ENCODE results near the gene GRIP1.

DNA sequence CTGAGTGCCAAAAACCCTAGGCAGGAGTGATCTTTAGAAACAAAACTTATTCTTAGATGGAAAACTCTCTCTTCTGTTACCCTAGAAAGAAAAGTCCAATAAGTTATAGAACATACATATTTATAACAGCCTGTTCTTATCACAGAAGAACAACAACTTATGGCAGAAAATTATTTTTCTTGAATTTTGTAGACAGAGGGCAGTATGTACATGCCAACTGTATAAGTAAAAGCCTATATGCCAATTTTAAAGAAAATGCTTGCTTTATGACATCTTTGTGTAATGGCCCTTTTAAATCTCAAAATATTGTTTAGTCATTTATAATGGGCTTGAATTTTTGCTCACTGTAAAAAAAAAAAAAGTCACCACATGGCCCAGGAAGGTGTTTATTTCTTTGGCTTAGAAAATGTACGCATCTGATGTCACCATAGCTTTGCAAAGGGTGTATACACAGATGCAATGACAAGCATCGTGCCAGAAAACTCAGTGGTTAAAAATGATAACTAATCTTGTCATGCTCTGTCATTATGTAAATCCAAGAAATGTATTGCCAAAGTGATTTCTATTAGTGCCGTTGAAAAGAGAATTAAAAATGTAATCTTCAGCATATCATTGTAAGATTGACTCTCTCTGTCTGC lies 38.3 kb upstream of the GRIP1 start:
- no peak for TF ChIP-seq CREB1 (CRISPR knock-in tag; IDR thresholded peaks at IDR 0.05; ENCODE audit: low read depth)
- no peak for TF ChIP-seq CTCF (conservative IDR thresholded peaks at IDR 0.05; ENCODE audit: low read depth in 2 of 2)
- TF ChIP-seq EZH2phosphoT487 (IDR thresholded peaks at IDR 0.05; ENCODE audit: unreplicated experiment) = no peak
- no peak for TF ChIP-seq REST (IDR thresholded peaks at IDR 0.05; ENCODE audit: unreplicated experiment)
- TF ChIP-seq POLR2AphosphoS5 (IDR thresholded peaks at IDR 0.05; ENCODE audit: low read depth) = no peak
- TF ChIP-seq, protein P1, sequence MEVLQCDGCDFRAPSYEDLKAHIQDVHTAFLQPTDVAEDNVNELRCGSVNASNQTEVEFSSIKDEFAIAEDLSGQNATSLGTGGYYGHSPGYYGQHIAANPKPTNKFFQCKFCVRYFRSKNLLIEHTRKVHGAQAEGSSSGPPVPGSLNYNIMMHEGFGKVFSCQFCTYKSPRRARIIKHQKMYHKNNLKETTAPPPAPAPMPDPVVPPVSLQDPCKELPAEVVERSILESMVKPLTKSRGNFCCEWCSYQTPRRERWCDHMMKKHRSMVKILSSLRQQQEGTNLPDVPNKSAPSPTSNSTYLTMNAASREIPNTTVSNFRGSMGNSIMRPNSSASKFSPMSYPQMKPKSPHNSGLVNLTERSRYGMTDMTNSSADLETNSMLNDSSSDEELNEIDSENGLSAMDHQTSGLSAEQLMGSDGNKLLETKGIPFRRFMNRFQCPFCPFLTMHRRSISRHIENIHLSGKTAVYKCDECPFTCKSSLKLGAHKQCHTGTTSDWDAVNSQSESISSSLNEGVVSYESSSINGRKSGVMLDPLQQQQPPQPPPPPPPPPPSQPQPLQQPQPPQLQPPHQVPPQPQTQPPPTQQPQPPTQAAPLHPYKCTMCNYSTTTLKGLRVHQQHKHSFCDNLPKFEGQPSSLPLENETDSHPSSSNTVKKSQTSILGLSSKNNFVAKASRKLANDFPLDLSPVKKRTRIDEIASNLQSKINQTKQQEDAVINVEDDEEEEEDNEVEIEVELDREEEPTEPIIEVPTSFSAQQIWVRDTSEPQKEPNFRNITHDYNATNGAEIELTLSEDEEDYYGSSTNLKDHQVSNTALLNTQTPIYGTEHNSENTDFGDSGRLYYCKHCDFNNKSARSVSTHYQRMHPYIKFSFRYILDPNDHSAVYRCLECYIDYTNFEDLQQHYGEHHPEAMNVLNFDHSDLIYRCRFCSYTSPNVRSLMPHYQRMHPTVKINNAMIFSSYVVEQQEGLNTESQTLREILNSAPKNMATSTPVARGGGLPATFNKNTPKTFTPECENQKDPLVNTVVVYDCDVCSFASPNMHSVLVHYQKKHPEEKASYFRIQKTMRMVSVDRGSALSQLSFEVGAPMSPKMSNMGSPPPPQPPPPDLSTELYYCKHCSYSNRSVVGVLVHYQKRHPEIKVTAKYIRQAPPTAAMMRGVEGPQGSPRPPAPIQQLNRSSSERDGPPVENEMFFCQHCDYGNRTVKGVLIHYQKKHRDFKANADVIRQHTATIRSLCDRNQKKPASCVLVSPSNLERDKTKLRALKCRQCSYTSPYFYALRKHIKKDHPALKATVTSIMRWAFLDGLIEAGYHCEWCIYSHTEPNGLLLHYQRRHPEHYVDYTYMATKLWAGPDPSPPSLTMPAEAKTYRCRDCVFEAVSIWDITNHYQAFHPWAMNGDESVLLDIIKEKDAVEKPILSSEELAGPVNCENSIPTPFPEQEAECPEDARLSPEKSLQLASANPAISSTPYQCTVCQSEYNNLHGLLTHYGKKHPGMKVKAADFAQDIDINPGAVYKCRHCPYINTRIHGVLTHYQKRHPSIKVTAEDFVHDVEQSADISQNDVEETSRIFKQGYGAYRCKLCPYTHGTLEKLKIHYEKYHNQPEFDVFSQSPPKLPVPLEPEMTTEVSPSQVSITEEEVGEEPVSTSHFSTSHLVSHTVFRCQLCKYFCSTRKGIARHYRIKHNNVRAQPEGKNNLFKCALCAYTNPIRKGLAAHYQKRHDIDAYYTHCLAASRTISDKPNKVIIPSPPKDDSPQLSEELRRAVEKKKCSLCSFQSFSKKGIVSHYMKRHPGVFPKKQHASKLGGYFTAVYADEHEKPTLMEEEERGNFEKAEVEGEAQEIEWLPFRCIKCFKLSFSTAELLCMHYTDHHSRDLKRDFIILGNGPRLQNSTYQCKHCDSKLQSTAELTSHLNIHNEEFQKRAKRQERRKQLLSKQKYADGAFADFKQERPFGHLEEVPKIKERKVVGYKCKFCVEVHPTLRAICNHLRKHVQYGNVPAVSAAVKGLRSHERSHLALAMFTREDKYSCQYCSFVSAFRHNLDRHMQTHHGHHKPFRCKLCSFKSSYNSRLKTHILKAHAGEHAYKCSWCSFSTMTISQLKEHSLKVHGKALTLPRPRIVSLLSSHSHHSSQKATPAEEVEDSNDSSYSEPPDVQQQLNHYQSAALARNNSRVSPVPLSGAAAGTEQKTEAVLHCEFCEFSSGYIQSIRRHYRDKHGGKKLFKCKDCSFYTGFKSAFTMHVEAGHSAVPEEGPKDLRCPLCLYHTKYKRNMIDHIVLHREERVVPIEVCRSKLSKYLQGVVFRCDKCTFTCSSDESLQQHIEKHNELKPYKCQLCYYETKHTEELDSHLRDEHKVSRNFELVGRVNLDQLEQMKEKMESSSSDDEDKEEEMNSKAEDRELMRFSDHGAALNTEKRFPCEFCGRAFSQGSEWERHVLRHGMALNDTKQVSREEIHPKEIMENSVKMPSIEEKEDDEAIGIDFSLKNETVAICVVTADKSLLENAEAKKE (CRISPR knock-in tag; IDR thresholded peaks at IDR 0.05) = no peak
- TF ChIP-seq EZH2 (IDR thresholded peaks at IDR 0.05; ENCODE audit: low read depth, unreplicated experiment) = no peak
- no peak for TF ChIP-seq NANOG (IDR thresholded peaks at IDR 0.05; ENCODE audit: borderline replicate concordance)
- TF ChIP-seq JUNB (IDR thresholded peaks at IDR 0.05; ENCODE audit: unreplicated experiment) = no peak
- TF ChIP-seq, protein P2, sequence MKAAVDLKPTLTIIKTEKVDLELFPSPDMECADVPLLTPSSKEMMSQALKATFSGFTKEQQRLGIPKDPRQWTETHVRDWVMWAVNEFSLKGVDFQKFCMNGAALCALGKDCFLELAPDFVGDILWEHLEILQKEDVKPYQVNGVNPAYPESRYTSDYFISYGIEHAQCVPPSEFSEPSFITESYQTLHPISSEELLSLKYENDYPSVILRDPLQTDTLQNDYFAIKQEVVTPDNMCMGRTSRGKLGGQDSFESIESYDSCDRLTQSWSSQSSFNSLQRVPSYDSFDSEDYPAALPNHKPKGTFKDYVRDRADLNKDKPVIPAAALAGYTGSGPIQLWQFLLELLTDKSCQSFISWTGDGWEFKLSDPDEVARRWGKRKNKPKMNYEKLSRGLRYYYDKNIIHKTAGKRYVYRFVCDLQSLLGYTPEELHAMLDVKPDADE (IDR thresholded peaks at IDR 0.05) = no peak
